ENCODE results near the gene C6orf62.
"Not testable (repeated sequence)": the region's sequence is repeated elsewhere in the genome, so short reads cannot be mapped to it uniquely, and the experiment has no call there.

C6orf62 gene

DNA sequence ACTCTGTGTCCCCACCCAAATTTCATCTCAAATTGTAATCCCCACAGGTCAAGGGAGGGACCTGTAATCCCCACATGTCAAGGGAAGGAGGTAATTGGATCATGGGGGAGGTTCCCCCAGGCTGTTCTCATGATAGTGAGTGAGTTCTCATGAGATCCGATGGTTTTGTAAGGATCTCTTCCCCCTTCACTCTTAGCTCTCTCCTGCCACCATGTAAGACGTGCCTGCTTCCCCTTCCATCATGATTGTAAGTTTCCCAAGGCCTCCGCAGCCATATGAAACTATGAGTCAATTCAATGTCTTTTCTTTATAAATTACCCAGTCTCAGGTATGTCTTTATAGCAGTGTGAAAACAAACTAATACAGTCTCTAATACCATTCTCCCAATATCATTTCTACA is 31.9 kb upstream of the C6orf62 start:
- not testable (repeated sequence) for H3K36me3 ChIP-seq (replicated peaks in 1 of 2; ENCODE audit: control insufficient read depth in 2 of 2, insufficient read depth in 2 of 2, low read length in 2 of 2); H3K4me2 ChIP-seq (ENCODE audit: insufficient read depth, low read length, poor library complexity, severe bottlenecking); H3K4ac ChIP-seq (ENCODE audit: low read length); H2BK12ac ChIP-seq (ENCODE audit: low read length); H3K27ac ChIP-seq (replicated peaks; ENCODE audit: low read length); H3K14ac ChIP-seq (ENCODE audit: low read length); H2BK5ac ChIP-seq (ENCODE audit: low read length); H2AFZ ChIP-seq (ENCODE audit: low read length); H3K27me3 ChIP-seq (ENCODE audit: control insufficient read depth in 3 of 3, insufficient read depth in 3 of 3, low read depth in 1 of 3, low read length in 3 of 3); DNase-seq (ENCODE audit: low spot score); H3K9me3 ChIP-seq (replicated peaks in 1 of 2; ENCODE audit: control insufficient read depth in 2 of 2, insufficient read depth in 1 of 2, low read depth in 1 of 2, low read length in 2 of 2); H2BK120ac ChIP-seq (ENCODE audit: low read depth, low read length); H3K4me1 ChIP-seq (ENCODE audit: control insufficient read depth in 2 of 2, insufficient read depth in 1 of 2, low read depth in 1 of 2, low read length in 2 of 2); H3K9ac ChIP-seq (ENCODE audit: low read depth, low read length, poor library complexity); H4K91ac ChIP-seq (ENCODE audit: low read depth, low read length, poor library complexity); H2AK5ac ChIP-seq (ENCODE audit: low read depth, low read length); H3K4me3 ChIP-seq (ENCODE audit: low read length in 2 of 2); H3K79me1 ChIP-seq (ENCODE audit: low read depth, low read length); H3K23ac ChIP-seq (ENCODE audit: low read depth, low read length, poor library complexity); H2BK15ac ChIP-seq (ENCODE audit: low read length); H4K8ac ChIP-seq (ENCODE audit: low read depth, low read length); H3K18ac ChIP-seq (ENCODE audit: low read length)
- no CpG with 5 or more reads among the region's 3 CpGs for WGBS, 2 donors (ENCODE audit: extremely low coverage in 2 of 2, insufficient read length in 2 of 2, insufficient replicate concordance in 1 of 2)

DNA sequence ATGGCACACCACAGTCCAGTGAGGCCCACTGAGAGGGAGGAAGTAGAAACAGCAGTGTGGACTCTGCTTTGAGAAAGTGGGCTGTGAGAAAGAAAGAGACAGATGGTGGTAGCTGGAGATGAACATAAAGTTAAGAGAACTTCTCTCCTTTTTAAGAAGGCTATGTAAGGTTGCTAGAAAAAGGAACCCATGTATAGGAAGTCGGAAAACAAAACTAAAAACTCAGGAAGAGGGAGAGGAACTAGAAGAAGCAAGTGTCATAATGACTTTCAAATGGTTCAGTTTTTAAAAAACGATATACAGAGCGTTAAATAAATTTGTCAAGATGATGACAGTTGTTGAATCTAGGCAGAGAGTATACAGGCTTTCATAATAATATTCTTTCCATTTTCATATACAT is 30.3 kb upstream of the C6orf62 start:
- no peak overlapping the region for H2AK5ac ChIP-seq (ENCODE audit: low read depth, low read length)
- H2BK12ac ChIP-seq (ENCODE audit: low read length) = no peak overlapping the region
- H3K9ac ChIP-seq (ENCODE audit: low read depth, low read length, poor library complexity) = no peak overlapping the region
- no peak overlapping the region for H4K91ac ChIP-seq (ENCODE audit: low read depth, low read length, poor library complexity)
- no peak overlapping the region for H2BK120ac ChIP-seq (ENCODE audit: low read depth, low read length)
- no peak overlapping the region for H2BK5ac ChIP-seq (ENCODE audit: low read length)
- no peak overlapping the region for H2AFZ ChIP-seq (ENCODE audit: low read length)
- no peaks in the 10 kb centered on the region for H3K9me3 ChIP-seq (replicated peaks in 1 of 2; ENCODE audit: control insufficient read depth in 2 of 2, insufficient read depth in 1 of 2, low read depth in 1 of 2, low read length in 2 of 2)
- H3K4me2 ChIP-seq (ENCODE audit: insufficient read depth, low read length, poor library complexity, severe bottlenecking) = no peak overlapping the region
- no peak overlapping the region for H3K4ac ChIP-seq (ENCODE audit: low read length)
- H3K27ac ChIP-seq (replicated peaks; ENCODE audit: low read length) = no peak overlapping the region
- no peak for DNase-seq (ENCODE audit: low spot score)
- no peak overlapping the region for H3K14ac ChIP-seq (ENCODE audit: low read length)
- H3K4me1 ChIP-seq (ENCODE audit: control insufficient read depth in 2 of 2, insufficient read depth in 1 of 2, low read depth in 1 of 2, low read length in 2 of 2) = no peaks in the 10 kb centered on the region
- no CpG with 5 or more reads among the region's 3 CpGs for WGBS, 2 donors (ENCODE audit: extremely low coverage in 2 of 2, insufficient read length in 2 of 2, insufficient replicate concordance in 1 of 2)
- no peaks in the 10 kb centered on the region for H3K36me3 ChIP-seq (replicated peaks in 1 of 2; ENCODE audit: control insufficient read depth in 2 of 2, insufficient read depth in 2 of 2, low read length in 2 of 2)
- no peak overlapping the region for H3K4me3 ChIP-seq (ENCODE audit: low read length in 2 of 2)
- no peaks in the 10 kb centered on the region for H3K79me1 ChIP-seq (ENCODE audit: low read depth, low read length)
- peaks cover 0 to 7% (median 0%) of the 10 kb centered on the region in 3 experiments for H3K27me3 ChIP-seq (ENCODE audit: control insufficient read depth in 3 of 3, insufficient read depth in 3 of 3, low read depth in 1 of 3, low read length in 3 of 3)
- no peak overlapping the region for H4K8ac ChIP-seq (ENCODE audit: low read depth, low read length)
- H3K23ac ChIP-seq (ENCODE audit: low read depth, low read length, poor library complexity) = no peak overlapping the region
- H2BK15ac ChIP-seq (ENCODE audit: low read length) = no peak overlapping the region
- no peak overlapping the region for H3K18ac ChIP-seq (ENCODE audit: low read length)

DNA sequence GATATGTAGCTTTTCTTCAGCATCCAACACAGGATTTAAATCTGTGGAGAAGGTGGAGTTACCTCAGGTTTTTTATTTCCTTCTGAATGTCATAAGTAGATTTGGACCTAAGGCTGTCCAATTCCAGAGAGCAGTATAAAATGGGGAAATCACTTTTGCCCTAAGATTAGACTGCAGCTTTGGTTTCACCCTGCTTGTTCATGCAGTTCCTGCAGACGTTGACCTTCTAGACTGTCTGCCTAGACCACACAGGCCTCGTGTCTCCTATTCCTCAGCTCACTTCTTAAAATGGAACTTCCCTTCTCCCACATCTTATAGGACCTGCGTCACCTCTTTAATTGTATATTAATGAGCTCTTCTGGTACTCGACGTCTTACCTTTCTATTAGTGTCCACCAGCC is 26.0 kb upstream of the C6orf62 start:
- Histone ChIP-seq H4K91ac (ENCODE audit: low read depth, low read length, poor library complexity) (no peak overlapping the region), H3K79me1 (ENCODE audit: low read depth, low read length) (no peaks in the 10 kb centered on the region), H3K27me3 (ENCODE audit: control insufficient read depth in 3 of 3, insufficient read depth in 3 of 3, low read depth in 1 of 3, low read length in 3 of 3) (peaks cover 0 to 4% (median 0%) of the 10 kb centered on the region in 3 experiments), H3K4me3 (ENCODE audit: low read length in 2 of 2) (no peak overlapping the region), H2AFZ (ENCODE audit: low read length) (peak overlapping the region; percentile 17), H2BK120ac (ENCODE audit: low read depth, low read length) (no peak overlapping the region), H3K4ac (ENCODE audit: low read length) (no peak overlapping the region), H3K9me3 (replicated peaks in 1 of 2; ENCODE audit: control insufficient read depth in 2 of 2, insufficient read depth in 1 of 2, low read depth in 1 of 2, low read length in 2 of 2) (no peaks in the 10 kb centered on the region), H3K4me1 (ENCODE audit: control insufficient read depth in 2 of 2, insufficient read depth in 1 of 2, low read depth in 1 of 2, low read length in 2 of 2) (no peaks in the 10 kb centered on the region), H3K18ac (ENCODE audit: low read length) (no peak overlapping the region), H2AK5ac (ENCODE audit: low read depth, low read length) (no peak overlapping the region), H3K4me2 (ENCODE audit: insufficient read depth, low read length, poor library complexity, severe bottlenecking) (no peak overlapping the region), H3K23ac (ENCODE audit: low read depth, low read length, poor library complexity) (no peak overlapping the region), H2BK15ac (ENCODE audit: low read length) (no peak overlapping the region), H4K8ac (ENCODE audit: low read depth, low read length) (no peak overlapping the region), H3K9ac (ENCODE audit: low read depth, low read length, poor library complexity) (no peak overlapping the region), H2BK12ac (ENCODE audit: low read length) (no peak overlapping the region), H3K36me3 (replicated peaks in 1 of 2; ENCODE audit: control insufficient read depth in 2 of 2, insufficient read depth in 2 of 2, low read length in 2 of 2) (no peaks in the 10 kb centered on the region), H3K27ac (replicated peaks; ENCODE audit: low read length) (no peak overlapping the region), H2BK5ac (ENCODE audit: low read length) (no peak overlapping the region), H3K14ac (ENCODE audit: low read length) (no peak overlapping the region)
- DNase-seq (ENCODE audit: low spot score) = no peak
- WGBS, 2 donors (ENCODE audit: extremely low coverage in 2 of 2, insufficient read length in 2 of 2, insufficient replicate concordance in 1 of 2) = no CpG with 5 or more reads among the region's 5 CpGs

DNA sequence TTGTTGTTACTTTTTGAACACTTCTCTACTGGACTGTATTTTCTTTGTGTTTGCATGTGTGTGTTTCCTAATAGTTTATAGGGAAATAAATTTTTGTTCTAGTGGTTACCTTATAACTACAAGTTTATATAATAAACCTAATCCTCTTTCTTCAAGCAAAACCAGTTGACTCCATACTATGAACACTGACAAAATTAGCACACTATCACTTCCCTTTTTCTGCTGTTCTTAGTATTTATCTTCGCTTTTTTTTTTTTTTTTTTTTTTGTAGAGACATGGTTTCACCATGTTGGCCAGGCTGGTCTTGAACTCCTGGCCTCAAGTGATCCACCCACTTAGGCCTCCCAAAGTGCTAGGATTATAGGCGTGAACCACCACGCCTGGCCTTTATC is 25.0 kb upstream of the C6orf62 start:
- H3K9ac ChIP-seq (ENCODE audit: low read depth, low read length, poor library complexity) = no peak overlapping the region
- no peak overlapping the region for H2BK15ac ChIP-seq (ENCODE audit: low read length)
- H3K4me2 ChIP-seq (ENCODE audit: insufficient read depth, low read length, poor library complexity, severe bottlenecking) = no peak overlapping the region
- H3K23ac ChIP-seq (ENCODE audit: low read depth, low read length, poor library complexity) = no peak overlapping the region
- peaks cover 0 to 7% (median 0%) of the 10 kb centered on the region in 3 experiments for H3K27me3 ChIP-seq (ENCODE audit: control insufficient read depth in 3 of 3, insufficient read depth in 3 of 3, low read depth in 1 of 3, low read length in 3 of 3)
- no peaks in the 10 kb centered on the region for H3K79me1 ChIP-seq (ENCODE audit: low read depth, low read length)
- DNase-seq (ENCODE audit: low spot score) = no peak
- H3K14ac ChIP-seq (ENCODE audit: low read length) = no peak overlapping the region
- H3K4me1 ChIP-seq (ENCODE audit: control insufficient read depth in 2 of 2, insufficient read depth in 1 of 2, low read depth in 1 of 2, low read length in 2 of 2) = no peaks in the 10 kb centered on the region
- no peaks in the 10 kb centered on the region for H3K9me3 ChIP-seq (replicated peaks in 1 of 2; ENCODE audit: control insufficient read depth in 2 of 2, insufficient read depth in 1 of 2, low read depth in 1 of 2, low read length in 2 of 2)
- no peak overlapping the region for H4K91ac ChIP-seq (ENCODE audit: low read depth, low read length, poor library complexity)
- H2AK5ac ChIP-seq (ENCODE audit: low read depth, low read length) = no peak overlapping the region
- no peak overlapping the region for H4K8ac ChIP-seq (ENCODE audit: low read depth, low read length)
- no peak overlapping the region for H3K4ac ChIP-seq (ENCODE audit: low read length)
- WGBS, 2 donors (ENCODE audit: extremely low coverage in 2 of 2, insufficient read length in 2 of 2, insufficient replicate concordance in 1 of 2) = no CpG with 5 or more reads among the region's 3 CpGs
- no peak overlapping the region for H3K4me3 ChIP-seq (ENCODE audit: low read length in 2 of 2)
- H3K27ac ChIP-seq (replicated peaks; ENCODE audit: low read length) = no peak overlapping the region
- no peak overlapping the region for H3K18ac ChIP-seq (ENCODE audit: low read length)
- H2BK5ac ChIP-seq (ENCODE audit: low read length) = no peak overlapping the region
- H2BK12ac ChIP-seq (ENCODE audit: low read length) = no peak overlapping the region
- no peaks in the 10 kb centered on the region for H3K36me3 ChIP-seq (replicated peaks in 1 of 2; ENCODE audit: control insufficient read depth in 2 of 2, insufficient read depth in 2 of 2, low read length in 2 of 2)
- no peak overlapping the region for H2BK120ac ChIP-seq (ENCODE audit: low read depth, low read length)
- no peak overlapping the region for H2AFZ ChIP-seq (ENCODE audit: low read length)
